22Rv1 (cell line): ENCODE data around the gene FOCAD.

Experiments used
- ZFX ChIP-seq: fragments of 450-650 bp; IDR thresholded peaks from 2 replicates; pipeline ENCODE4 v1.6.1; 2017; ENCODE audit warnings: antibody characterized with exemption, borderline replicate concordance
- TF ChIP-seq, protein P1 (sequence below): fragments of 450-650 bp; IDR thresholded peaks from 2 replicates; pipeline ENCODE4 v1.5.1; 2017; ENCODE audit warnings: mild to moderate bottlenecking

DNA sequence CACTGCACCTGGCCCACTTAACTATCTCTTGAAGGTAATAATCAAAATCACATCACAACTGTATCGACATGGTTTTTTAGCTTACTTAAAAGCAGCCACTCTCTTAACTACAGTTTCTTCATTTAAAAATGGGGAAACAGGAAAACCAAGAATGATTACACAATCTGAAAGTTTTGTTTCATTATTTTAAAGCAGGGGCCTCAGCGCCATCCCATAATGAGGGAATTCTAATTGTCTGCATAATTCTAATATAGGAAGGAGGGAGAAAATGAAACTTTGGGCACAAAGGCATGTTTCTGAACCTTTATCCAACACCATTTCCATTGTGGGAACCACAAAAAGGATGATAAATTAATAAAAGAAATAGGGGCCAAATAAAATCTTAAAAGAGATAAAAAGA is 339.8 kb downstream of the FOCAD start:
- TF ChIP-seq, protein P1, sequence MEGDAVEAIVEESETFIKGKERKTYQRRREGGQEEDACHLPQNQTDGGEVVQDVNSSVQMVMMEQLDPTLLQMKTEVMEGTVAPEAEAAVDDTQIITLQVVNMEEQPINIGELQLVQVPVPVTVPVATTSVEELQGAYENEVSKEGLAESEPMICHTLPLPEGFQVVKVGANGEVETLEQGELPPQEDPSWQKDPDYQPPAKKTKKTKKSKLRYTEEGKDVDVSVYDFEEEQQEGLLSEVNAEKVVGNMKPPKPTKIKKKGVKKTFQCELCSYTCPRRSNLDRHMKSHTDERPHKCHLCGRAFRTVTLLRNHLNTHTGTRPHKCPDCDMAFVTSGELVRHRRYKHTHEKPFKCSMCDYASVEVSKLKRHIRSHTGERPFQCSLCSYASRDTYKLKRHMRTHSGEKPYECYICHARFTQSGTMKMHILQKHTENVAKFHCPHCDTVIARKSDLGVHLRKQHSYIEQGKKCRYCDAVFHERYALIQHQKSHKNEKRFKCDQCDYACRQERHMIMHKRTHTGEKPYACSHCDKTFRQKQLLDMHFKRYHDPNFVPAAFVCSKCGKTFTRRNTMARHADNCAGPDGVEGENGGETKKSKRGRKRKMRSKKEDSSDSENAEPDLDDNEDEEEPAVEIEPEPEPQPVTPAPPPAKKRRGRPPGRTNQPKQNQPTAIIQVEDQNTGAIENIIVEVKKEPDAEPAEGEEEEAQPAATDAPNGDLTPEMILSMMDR, result no peak
- TF ChIP-seq ZFX, result no peak
